ENCODE data around the gene CYTH3.
A peak's percentile ranks its signal among the peaks of the same experiment; 100 is the strongest.
"Not testable (repeated sequence)": the region's sequence is repeated elsewhere in the genome, so short reads cannot be mapped to it uniquely, and the experiment has no call there.

Gene CYTH3

DNA sequence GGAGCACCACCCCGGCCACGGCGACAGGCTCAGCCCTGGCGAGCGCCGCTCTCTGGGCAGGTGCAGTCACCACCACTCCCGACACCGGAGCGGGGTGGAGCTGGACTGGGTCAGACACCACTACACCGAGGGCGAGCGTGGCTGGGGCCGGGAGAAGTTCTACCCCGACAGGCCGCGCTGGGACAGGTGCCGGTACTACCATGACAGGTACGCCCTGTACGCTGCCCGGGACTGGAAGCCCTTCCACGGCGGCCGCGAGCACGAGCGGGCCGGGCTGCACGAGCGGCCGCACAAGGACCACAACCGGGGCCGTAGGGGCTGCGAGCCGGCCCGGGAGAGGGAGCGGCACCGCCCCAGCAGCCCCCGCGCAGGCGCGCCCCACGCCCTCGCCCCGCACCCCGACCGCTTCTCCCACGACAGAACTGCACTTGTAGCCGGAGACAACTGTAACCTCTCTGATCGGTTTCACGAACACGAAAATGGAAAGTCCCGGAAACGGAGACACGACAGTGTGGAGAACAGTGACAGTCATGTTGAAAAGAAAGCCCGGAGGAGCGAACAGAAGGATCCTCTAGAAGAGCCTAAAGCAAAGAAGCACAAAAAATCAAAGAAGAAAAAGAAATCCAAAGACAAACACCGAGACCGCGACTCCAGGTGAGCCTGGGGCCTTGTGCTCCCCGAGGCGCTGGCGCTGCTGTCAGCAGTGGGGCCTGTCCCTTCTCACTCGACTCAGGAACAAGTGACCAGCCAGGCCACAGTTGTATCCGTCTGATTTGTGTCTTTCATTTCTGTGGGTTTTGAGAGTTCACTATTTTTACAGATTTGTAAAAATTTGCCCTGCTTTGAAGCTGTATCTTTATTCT, 117.7 kb downstream of the CYTH3 start:
- no peak for DNase-seq

DNA sequence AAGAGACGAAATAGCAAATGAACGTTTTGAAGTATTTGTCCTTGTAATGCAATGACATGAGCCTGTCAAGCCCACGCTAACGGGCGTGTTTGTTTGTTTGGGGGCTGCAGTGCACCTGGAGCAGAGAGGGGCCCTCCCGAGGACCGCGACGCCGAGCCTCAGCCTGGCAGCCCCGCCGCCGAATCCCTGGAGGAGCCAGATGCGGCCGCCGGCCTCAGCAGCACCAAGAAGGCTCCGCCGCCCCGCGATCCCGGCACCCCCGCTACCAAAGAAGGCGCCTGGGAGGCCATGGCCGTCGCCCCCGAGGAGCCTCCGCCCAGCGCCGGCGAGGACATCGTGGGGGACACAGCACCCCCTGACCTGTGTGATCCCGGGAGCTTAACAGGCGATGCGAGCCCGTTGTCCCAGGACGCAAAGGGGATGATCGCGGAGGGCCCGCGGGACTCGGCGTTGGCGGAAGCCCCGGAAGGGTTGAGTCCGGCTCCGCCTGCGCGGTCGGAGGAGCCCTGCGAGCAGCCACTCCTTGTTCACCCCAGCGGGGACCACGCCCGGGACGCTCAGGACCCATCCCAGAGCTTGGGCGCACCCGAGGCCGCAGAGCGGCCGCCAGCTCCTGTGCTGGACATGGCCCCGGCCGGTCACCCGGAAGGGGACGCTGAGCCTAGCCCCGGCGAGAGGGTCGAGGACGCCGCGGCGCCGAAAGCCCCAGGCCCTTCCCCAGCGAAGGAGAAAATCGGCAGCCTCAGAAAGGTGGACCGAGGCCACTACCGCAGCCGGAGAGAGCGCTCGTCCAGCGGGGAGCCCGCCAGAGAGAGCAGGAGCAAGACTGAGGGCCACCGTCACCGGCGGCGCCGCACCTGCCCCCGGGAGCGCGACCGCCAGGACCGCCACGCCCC, 118.5 kb downstream of the CYTH3 start:
- no peak for DNase-seq

DNA sequence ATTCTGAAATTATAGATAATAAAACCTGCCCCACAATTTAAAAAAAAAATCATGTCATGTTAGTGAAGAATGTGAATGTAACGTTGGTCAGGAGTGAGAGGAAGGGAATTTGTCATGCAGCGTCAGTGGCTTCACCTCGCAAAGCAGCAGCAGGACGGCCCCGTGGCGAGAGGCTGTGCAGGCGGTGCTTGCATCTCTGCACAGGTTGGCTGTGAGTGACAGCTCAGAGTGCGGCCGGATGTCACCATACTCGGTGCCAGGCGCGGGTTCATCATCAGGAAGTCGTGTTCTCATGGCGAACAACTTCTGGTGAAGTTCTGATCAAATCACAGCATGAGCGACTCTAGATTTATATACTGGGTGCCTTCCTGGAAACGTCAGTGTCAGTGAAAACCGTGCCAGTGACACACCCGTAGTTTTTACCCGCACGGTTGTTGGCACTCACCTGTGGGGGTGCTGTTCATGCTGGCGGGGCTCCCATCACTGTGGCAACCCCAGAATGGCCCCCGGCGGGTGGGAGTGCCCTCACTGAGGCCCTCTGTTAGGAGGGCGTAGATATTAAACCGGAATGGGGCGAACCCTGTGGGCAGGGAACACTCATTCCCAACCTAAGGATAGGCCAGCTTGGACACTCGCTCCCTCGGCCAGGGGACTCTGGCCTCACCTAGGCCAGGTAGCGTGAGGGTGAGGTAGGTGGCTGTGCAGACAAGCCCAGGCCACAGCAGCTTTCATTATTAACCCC, 120.3 kb downstream of the CYTH3 start:
- no peak for DNase-seq

GRCh38 chr7:6151527-6151926, 120.9 kb downstream of the CYTH3 start:
- DNase-seq: not testable (repeated sequence)

DNA sequence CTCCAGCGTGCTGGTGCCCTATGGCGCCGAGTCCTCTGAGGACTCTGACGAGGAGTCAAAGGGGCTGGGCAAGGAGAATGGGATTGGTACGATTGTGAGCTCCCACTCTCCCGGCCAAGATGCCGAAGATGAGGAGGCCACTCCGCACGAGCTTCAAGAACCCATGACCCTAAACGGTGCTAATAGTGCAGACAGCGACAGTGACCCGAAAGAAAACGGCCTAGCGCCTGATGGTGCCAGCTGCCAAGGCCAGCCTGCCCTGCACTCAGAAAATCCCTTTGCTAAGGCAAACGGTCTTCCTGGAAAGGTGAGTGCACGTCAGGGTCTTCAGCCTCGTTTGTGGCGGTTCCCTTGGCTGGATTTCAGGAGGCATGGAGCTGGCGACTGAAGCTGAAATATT, 122.4 kb downstream of the CYTH3 start:
- no peak for DNase-seq

DNA sequence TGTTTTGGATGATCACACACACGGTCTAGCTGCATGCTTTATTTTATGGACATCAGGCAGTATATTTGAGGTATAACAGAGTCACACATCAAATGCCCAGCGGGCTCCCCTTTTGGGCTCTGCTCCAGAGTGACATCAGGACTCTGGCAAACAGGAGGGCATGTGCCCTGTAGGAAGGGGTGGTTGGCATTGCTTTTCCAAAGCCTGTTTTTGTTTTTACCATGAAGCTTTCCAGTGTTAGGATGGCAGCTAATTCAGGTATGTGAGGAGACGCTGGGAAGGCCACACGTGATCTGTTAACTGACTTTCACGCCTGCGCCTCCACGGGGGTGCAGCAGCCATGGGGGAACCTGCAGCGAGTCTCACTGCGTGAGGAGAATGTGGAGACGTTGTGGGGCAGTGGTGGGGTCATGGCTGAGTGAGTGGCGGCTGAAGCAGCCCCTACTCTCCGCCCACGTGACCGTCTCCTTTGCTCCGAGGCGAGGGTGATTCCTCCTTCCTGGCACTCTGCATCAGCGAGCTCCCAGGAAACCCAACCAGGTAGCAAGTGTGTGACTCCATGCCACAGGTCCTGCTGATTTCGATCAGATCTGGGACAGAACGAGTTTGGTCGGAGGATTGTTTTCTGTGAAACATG, 123.6 kb downstream of the CYTH3 start:
- no peak for DNase-seq

DNA sequence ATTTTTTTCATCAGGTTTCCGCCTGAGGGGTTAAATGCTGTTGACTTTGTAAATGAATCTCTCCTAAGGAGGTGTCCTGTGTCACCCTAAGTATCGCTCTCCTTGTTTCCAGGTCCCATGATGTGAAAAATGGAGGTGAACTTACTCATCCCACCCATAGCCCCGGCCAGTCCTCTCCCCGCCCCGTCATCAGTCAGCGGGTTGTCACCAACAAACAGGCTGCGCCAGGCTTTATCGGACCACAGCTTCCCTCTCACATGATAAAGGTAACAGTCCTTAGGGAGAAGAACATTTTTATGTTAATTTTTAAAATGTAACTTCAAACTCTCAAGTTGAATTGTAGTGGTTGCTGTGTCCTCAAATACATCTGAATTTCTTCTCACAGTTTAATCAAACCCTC, 124.8 kb downstream of the CYTH3 start:
- DNase-seq: no peak

DNA sequence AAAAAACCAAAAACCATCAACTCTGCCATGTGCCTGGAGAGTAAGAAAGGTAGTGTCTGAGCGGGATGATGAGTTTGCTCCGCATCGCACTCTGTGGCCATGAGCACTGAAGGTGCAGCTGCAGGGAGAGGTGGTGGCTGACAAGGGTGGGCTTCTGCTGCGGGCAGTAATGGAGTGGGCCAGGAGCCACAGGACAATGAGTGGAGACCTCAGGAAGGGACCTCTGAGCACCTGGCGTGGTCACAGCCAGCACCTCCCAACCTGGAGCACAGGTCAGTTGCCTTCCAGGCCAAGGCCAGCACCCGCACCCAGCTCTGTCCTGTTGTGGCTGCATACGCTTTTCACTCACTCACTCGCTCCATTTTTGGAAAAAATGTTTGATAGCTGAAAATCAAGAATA, 125.8 kb downstream of the CYTH3 start:
- no peak for DNase-seq

DNA sequence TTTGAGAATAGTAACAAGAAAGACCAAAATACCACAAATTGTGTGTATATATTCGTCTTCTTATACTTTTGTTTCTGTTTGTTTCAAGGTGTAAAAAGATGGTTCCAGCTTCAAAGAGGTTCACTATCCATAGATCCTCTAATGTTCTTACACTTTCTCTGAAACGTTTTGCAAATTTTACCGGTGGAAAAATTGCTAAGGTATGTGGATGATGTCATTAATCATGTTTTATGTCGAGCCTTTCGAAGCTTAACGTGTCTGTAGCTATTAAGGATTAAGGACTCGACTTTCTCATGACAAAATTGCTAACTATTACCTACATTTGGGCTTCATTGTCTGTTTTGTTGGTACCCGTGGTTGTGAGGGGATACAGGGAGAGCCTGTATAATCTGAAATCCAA, 128.4 kb downstream of the CYTH3 start:
- DNase-seq: no peak

GRCh38 chr7:6142871-6143380, 129.5 kb downstream of the CYTH3 start:
- DNase-seq: no peak

GRCh38 chr7:6139189-6139996, 133.0 kb downstream of the CYTH3 start:
- DNase-seq: peak in 1 of 56 donors; percentile 34

- DNase-seq: no peak
Observed at GRCh38 chr7:6136475-6136874, 135.9 kb downstream of the CYTH3 start.

- DNase-seq: no peak
Observed at GRCh38 chr7:6133249-6133648, 139.2 kb downstream of the CYTH3 start.

DNA sequence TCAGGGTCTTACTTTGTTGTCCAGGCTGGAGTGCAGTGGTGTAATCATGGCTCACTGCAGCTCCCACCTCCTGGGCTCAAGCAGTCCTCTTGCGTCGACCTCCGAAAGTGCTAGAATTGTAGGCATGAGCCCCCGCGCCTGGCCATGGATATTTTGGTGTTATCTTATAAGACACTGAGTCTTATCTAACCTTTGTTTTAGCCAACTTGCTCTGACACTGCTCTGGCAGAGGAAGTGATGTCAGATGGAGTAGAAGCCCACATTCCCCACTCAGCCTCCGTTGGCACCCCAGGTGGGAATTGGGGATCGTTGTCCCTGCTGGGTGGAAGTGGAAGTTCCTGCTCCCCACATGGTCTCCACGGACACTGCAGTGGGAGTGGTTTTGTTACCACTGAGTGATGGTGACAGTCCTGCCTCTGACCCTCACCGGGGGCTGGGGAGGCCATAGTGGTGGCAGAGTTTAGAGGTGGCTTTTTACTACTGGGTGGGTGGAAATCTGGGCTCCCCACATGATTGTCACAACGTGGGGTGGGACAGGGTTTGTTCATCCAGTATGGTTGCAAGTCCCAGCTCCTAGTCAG, 142.3 kb downstream of the CYTH3 start:
- no peak for DNase-seq

- no peak for DNase-seq
Observed at GRCh38 chr7:6128205-6128604, 144.2 kb downstream of the CYTH3 start.

DNA sequence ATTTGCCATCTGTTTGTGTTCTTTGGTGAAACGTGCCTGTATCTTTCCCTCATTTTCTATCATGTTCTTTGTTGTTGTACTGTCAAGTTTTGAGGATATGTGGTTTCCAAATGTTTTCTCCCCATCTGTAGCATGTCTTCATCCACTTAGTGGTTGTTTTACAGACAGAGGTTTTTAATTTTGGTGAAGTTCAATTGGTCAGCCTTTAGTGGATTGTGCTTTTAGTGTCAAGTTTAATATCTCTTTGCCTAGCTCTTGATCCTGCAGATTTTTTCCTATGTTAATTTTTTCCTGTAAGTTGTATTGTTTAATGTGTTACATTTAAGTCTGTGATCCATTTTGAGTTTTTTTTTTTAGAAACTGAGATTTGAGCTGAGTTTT, 145.3 kb downstream of the CYTH3 start:
- DNase-seq: no peak

- no peak for DNase-seq
Observed at GRCh38 chr7:6123843-6124242, 148.6 kb downstream of the CYTH3 start.

DNA sequence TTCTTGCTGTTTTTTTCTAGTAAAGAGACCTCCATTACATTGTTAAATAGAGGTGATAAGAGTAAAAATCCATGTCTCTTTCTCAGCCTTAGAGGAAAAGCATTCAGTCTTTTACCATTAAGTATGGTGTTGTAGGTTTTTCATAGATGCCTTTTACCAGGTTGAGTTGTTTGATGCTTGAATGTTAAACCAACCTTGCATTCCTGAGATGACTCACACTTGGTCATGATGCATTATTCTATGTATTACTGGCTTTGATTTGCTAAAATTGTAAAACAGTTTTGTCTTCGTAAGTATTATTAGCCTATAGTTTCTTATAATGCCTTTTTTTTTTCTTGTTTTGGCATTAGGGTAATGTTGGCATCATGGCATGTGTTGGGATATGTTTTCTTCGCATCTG, 151.3 kb downstream of the CYTH3 start:
- DNase-seq: no peak

- DNase-seq: no peak
Observed at GRCh38 chr7:6117533-6117932, 154.9 kb downstream of the CYTH3 start.

GRCh38 chr7:6116211-6116610, 156.2 kb downstream of the CYTH3 start:
- DNase-seq: no peak

All from amygdala (tissue), 56 donors.